Lung (tissue), 12 donors: ENCODE measurements around the gene GPR12. TPM values are rescaled to one million over a fixed set of nuclear protein-coding genes. Genes with fewer than 3 reads are reported as not detected.

Experiments
- ATAC-seq: fragments of 200-7000 bp; cut with Tn5 transposase; one replicate; pipeline ENCODE4 v1.9.1; 2020; ENCODE audit warnings: moderate number of reproducible peaks; ENCODE audit not compliant: insufficient read depth, low FRiP score
- DNase-seq, 3 donors: peaks; one replicate each; pipeline ENCODE4 v3.0.0-alpha.2; 2013 to 2017
- H3K27ac ChIP-seq, 2 donors: one replicate each; pipeline ENCODE4 v1.5.1; 2013; ENCODE audit warnings: mild to moderate bottlenecking in 2 of 2, moderate library complexity in 2 of 2, control low read depth in 1 of 2, inconsistent platforms in 1 of 2, low read depth in 1 of 2, low read length in 1 of 2
- H3K27me3 ChIP-seq, 3 donors: one replicate each; pipeline ENCODE4 v1.5.1; 2013; ENCODE audit warnings: low read length in 2 of 3; ENCODE audit not compliant: control insufficient read depth in 3 of 3, insufficient read depth in 3 of 3
- H3K36me3 ChIP-seq, 4 donors: one replicate each; pipeline ENCODE4 v1.5.1; 2013; ENCODE audit warnings: low read length in 4 of 4, mild to moderate bottlenecking in 1 of 4, moderate library complexity in 1 of 4; ENCODE audit not compliant: control insufficient read depth in 4 of 4, insufficient read depth in 4 of 4
- H3K4me1 ChIP-seq, 5 donors: one replicate each; pipeline ENCODE4 v1.5.1; 2013; ENCODE audit warnings: low read length in 5 of 5, mild to moderate bottlenecking in 2 of 5, moderate library complexity in 1 of 5; ENCODE audit not compliant: control insufficient read depth in 5 of 5, insufficient read depth in 5 of 5
- H3K4me3 ChIP-seq: one replicate; pipeline ENCODE4 v1.5.1; 2013; ENCODE audit warnings: mild to moderate bottlenecking, control low read depth, moderate library complexity
- H3K9ac ChIP-seq, 2 donors: one replicate each; pipeline ENCODE4 v1.5.1; 2013; ENCODE audit warnings: low read length in 2 of 2, control low read depth in 1 of 2; ENCODE audit not compliant: insufficient read depth in 1 of 2
- H3K9me3 ChIP-seq, 4 donors: one replicate each; pipeline ENCODE4 v1.5.1; 2013; ENCODE audit warnings: low read length in 3 of 4, mild to moderate bottlenecking in 1 of 4, moderate library complexity in 1 of 4; ENCODE audit not compliant: control insufficient read depth in 4 of 4, insufficient read depth in 3 of 4
- CTCF ChIP-seq: IDR thresholded peaks from 2 replicates; pipeline ENCODE4 v1.5.1; 2012; ENCODE audit warnings: mild to moderate bottlenecking; ENCODE audit errors: control extremely low read depth, extremely low read depth
- WGBS, 2 donors: extraction: QIAGEN DNeasy Blood & Tissue Kit; methylation state at CpG; one replicate each; pipeline ENCODE4 v1.1.7; 2013; 5-methylcytosine and 5-hydroxymethylcytosine counted together
- polyA plus RNA-seq, 2 donors: library from polyadenylated mRNA; stranded (reverse); fragments of 200-250 nt; gene quantifications; one replicate each; pipeline ENCODE4 v1.2.1, GENCODE V29; 2013
- total RNA-seq, 2 donors: library from RNA; depleted of rRNA in 1 of 2; stranded (reverse); fragments of >200 nt in 1 of 2; gene quantifications; one replicate each; pipeline ENCODE4 v1.2.1, GENCODE V29; 2014 to 2021
- donor health status: control.
- donor health status: control.
- donor health status: Bipolar disorder and iron deficiency.
- donor health status: healthy.
- donor health status: DM: yes; HTN: yes; CAD: no.

The GPR12 gene
- total and polyA plus RNA-seq, 4 donors = 0.09 TPM; not detected in 3

DNA sequence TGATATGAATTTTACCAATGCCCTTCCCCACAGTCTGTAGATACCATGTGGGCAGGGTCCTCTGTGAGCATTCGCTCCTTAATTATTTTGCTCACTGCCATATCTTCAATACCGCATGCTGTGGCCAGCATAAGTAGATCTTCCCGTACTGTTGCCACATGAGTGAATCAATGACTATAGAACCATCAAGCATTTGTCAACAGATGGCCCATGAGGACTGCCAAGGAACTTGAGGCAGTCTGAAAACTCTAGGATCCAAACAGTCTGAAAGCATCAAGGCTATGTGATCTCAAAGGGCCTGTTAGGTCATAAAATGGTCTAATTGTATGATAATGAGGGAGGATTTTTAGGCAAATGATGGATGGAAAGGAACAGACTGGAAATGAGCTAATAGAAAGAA lies 27.4 kb upstream of the GPR12 start:
- ATAC-seq (no peak), DNase-seq (no peak)
- Histone ChIP-seq H3K4me1 (peaks cover 0 to 10% (median 0%) of the 10 kb centered on the region in 5 donors), H3K27ac (no peak overlapping the region), H3K27me3 (peaks cover 0 to 24% (median 14%) of the 10 kb centered on the region in 3 donors), H3K9ac (no peak overlapping the region), H3K4me3 (no peak overlapping the region), H3K9me3 (peaks cover 0 to 8% (median under 1%) of the 10 kb centered on the region in 4 donors), H3K36me3 (no peaks in the 10 kb centered on the region)
- 80 to 95% methylated on average over 3 of the region's 3 CpGs for WGBS, 2 donors
- no peak for TF ChIP-seq CTCF

DNA sequence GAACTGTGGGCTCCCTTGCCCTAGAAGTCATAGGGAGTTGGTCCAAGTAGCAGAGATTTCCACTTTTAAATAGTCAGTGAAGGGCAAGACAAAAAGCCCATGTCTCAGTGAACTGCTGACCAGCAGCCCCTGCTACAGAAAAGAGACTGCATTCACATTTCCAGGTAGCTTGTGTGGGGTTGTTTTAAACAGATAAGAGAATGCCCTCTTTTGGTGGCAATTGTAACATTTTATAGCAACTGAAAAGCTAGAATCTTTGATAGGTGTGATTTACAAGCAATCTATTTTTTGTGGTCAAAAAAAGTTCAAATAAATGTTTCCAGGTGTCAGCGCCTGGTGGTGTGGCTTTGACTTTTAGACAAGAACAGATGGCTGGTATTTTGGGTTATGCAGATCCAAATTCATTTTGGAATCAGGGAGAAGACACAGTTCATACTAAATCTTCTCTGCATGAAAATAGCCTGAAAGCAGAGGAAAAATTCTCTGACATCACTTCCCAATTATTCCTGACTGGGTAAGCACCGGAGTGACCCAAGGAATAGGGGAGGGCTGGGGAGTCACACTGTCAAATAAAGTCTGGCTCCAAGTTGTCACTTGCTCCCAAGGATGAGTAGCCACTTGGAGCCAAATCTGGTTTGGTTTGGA lies 26.2 kb upstream of the GPR12 start:
- 79 to 83% methylated on average over 2 of the region's 2 CpGs for WGBS, 2 donors
- peaks cover 0 to 10% (median 0%) of the 10 kb centered on the region in 5 donors for H3K4me1 ChIP-seq
- H3K27me3 ChIP-seq = peaks cover 0 to 24% (median 14%) of the 10 kb centered on the region in 3 donors
- no peak overlapping the region for H3K4me3 ChIP-seq
- no peak for ATAC-seq
- no peak for DNase-seq
- peaks cover 0 to 9% (median 3%) of the 10 kb centered on the region in 4 donors for H3K9me3 ChIP-seq
- no peak overlapping the region for H3K27ac ChIP-seq
- no peak overlapping the region for H3K9ac ChIP-seq
- no peaks in the 10 kb centered on the region for H3K36me3 ChIP-seq
- TF ChIP-seq CTCF = no peak

GRCh38 chr13:26785838-26786630 lies 25.4 kb upstream of the GPR12 start:
- no peak overlapping the region for H3K9ac ChIP-seq
- no peak for TF ChIP-seq CTCF

More at GRCh38 chr13:26785838-26786630, 25.4 kb upstream of the GPR12 start:
- H3K9me3 ChIP-seq = peaks cover 0 to 9% (median 3%) of the 10 kb centered on the region in 4 donors
- H3K27me3 ChIP-seq = peaks cover 0 to 24% (median 14%) of the 10 kb centered on the region in 3 donors
- no peak overlapping the region for H3K27ac ChIP-seq
- ATAC-seq (peak; percentile 31), DNase-seq (peak in 2 of 3 donors; percentile 2 to 4)
- H3K36me3 ChIP-seq = no peaks in the 10 kb centered on the region
- no peak overlapping the region for H3K4me3 ChIP-seq
- WGBS, 2 donors = 31 to 32% methylated on average over 16 to 17 of the region's 17 CpGs
- peaks cover 0 to 10% (median 0%) of the 10 kb centered on the region in 5 donors for H3K4me1 ChIP-seq
